ENCODE data around the gene SLC24A5. TPM values are rescaled to one million over a fixed set of nuclear protein-coding genes. Genes with fewer than 3 reads are reported as not detected.

SLC24A5 gene
- total and polyA plus RNA-seq, 2 of the 4 experiments (the other 2 are of a cell fraction) = not detected

DNA sequence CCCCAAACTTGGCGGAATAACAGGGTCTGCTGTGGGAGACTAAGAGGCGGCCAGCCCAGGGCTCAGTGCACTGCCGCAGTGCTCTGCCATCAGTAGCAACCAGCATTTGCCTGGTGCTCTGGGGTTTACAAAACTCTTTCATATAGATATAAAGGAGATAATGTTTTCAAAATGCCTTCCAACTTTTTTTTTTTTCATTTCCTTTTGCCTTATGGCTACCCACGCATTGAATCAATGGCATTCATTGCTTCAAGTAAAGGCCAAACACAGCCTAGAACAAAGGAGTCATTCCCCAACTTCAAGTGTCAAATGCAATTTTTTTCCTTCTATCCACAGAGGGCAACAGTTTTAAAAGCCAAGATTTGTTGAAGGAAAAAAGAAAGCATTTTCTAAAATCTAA lies 11.6 kb upstream of the SLC24A5 start:
- no peak overlapping the region for H3K4me3 ChIP-seq (ENCODE audit: insufficient read depth, low read depth, low read length)
- intact Hi-C loops (cut with micrococcal nuclease) (no loop called here), dilution Hi-C loops (cut with HindIII; ENCODE audit: low sequenced_read_pairs, unreplicated experiment) (no loop called here), in situ Hi-C loops (cut with MboI; ENCODE audit: low sequenced_read_pairs) (no loop called here)
- H2AK9ac ChIP-seq (replicated peaks; ENCODE audit: low read depth, low read length, poor library complexity) = no peak overlapping the region
- no peak overlapping the region for H3K14ac ChIP-seq (replicated peaks; ENCODE audit: low read depth, low read length)
- H2BK20ac ChIP-seq (ENCODE audit: low read depth, low read length) = no peak overlapping the region
- H2AK5ac ChIP-seq (ENCODE audit: low read depth, low read length) = no peak overlapping the region
- H3K79me1 ChIP-seq (ENCODE audit: low read depth in 1 of 2, low read length in 2 of 2) = no peaks in the 10 kb centered on the region
- no peak overlapping the region for H3K56ac ChIP-seq (ENCODE audit: extremely low read depth, insufficient read depth, low read length)
- ChIA-PET CTCF (no interaction called here), POLR2A (ENCODE audit: unreplicated experiment) (no interaction called here)
- no peak overlapping the region for H2BK15ac ChIP-seq (ENCODE audit: low read depth, low read length)
- DNase-seq (no peak), ATAC-seq (ENCODE audit: low read depth) (no peak)
- H3K4me2 ChIP-seq (ENCODE audit: low read depth, low read length) = no peak overlapping the region
- BruUV-seq (replicated peaks) = no TSS peak
- TF ChIP-seq POLR2A (IDR thresholded peaks at IDR 0.05; ENCODE audit: low read depth, low read length) (no peak), NFE2L2 (IDR thresholded peaks at IDR 0.05; ENCODE audit: low read depth, low read length) (no peak), CHD1 (IDR thresholded peaks at IDR 0.05; ENCODE audit: low read depth, low read length) (no peak), RCOR1 (IDR thresholded peaks at IDR 0.05; ENCODE audit: insufficient replicate concordance, low read length) (no peak), RAD21 (IDR thresholded peaks at IDR 0.05; ENCODE audit: low read length) (no peak), FOS (IDR thresholded peaks at IDR 0.05; ENCODE audit: low read depth, low read length) (no peak), MAFK (IDR thresholded peaks at IDR 0.05; ENCODE audit: low read depth, low read length) (no peak), RFX5 (IDR thresholded peaks at IDR 0.05; ENCODE audit: low read depth, low read length) (no peak), BHLHE40 (IDR thresholded peaks at IDR 0.05; ENCODE audit: low read depth, low read length) (no peak), CEBPB (IDR thresholded peaks at IDR 0.05; ENCODE audit: low read depth, low read length) (no peak), SMC3 (IDR thresholded peaks at IDR 0.05; ENCODE audit: low read depth, low read length) (no peak), MXI1 (IDR thresholded peaks at IDR 0.05; ENCODE audit: borderline replicate concordance, low read depth, low read length) (no peak), MAZ (IDR thresholded peaks at IDR 0.05; ENCODE audit: borderline replicate concordance, low read depth, low read length) (no peak)
- TF ChIP-seq, protein P1, sequence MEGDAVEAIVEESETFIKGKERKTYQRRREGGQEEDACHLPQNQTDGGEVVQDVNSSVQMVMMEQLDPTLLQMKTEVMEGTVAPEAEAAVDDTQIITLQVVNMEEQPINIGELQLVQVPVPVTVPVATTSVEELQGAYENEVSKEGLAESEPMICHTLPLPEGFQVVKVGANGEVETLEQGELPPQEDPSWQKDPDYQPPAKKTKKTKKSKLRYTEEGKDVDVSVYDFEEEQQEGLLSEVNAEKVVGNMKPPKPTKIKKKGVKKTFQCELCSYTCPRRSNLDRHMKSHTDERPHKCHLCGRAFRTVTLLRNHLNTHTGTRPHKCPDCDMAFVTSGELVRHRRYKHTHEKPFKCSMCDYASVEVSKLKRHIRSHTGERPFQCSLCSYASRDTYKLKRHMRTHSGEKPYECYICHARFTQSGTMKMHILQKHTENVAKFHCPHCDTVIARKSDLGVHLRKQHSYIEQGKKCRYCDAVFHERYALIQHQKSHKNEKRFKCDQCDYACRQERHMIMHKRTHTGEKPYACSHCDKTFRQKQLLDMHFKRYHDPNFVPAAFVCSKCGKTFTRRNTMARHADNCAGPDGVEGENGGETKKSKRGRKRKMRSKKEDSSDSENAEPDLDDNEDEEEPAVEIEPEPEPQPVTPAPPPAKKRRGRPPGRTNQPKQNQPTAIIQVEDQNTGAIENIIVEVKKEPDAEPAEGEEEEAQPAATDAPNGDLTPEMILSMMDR (conservative IDR thresholded peaks at IDR 0.05; ENCODE audit: low read depth, low read length) = no peak
- TF ChIP-seq, protein P2, sequence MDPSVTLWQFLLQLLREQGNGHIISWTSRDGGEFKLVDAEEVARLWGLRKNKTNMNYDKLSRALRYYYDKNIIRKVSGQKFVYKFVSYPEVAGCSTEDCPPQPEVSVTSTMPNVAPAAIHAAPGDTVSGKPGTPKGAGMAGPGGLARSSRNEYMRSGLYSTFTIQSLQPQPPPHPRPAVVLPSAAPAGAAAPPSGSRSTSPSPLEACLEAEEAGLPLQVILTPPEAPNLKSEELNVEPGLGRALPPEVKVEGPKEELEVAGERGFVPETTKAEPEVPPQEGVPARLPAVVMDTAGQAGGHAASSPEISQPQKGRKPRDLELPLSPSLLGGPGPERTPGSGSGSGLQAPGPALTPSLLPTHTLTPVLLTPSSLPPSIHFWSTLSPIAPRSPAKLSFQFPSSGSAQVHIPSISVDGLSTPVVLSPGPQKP (IDR thresholded peaks at IDR 0.05; ENCODE audit: borderline replicate concordance, low read depth, low read length) = no peak
- TF ChIP-seq, protein P3, sequence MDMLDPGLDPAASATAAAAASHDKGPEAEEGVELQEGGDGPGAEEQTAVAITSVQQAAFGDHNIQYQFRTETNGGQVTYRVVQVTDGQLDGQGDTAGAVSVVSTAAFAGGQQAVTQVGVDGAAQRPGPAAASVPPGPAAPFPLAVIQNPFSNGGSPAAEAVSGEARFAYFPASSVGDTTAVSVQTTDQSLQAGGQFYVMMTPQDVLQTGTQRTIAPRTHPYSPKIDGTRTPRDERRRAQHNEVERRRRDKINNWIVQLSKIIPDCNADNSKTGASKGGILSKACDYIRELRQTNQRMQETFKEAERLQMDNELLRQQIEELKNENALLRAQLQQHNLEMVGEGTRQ (IDR thresholded peaks at IDR 0.05; ENCODE audit: low read depth, low read length) = no peak
- no peak overlapping the region for H2BK120ac ChIP-seq (ENCODE audit: low read depth, low read length)
- H4K91ac ChIP-seq (ENCODE audit: insufficient read depth, low read depth, low read length) = no peak overlapping the region
- no peak overlapping the region for H3K4ac ChIP-seq (ENCODE audit: low read depth, low read length)
- H4K5ac ChIP-seq (ENCODE audit: low read depth, low read length) = no peak overlapping the region
- no peak overlapping the region for H3K23ac ChIP-seq (ENCODE audit: low read depth, low read length)
- H3K36me3 ChIP-seq (ENCODE audit: control insufficient read depth, insufficient read depth, low read length) = no peaks in the 10 kb centered on the region
- 75% methylated on average over 1 of the region's 4 CpGs; no CpG with 5 or more reads in 1 of the 2 experiments for WGBS, 2 experiments (ENCODE audit: extremely low coverage in 2 of 2, insufficient read length in 1 of 2)
- no peaks in the 10 kb centered on the region for H4K20me1 ChIP-seq (ENCODE audit: insufficient read depth, low read length)
- no peak overlapping the region for H2AFZ ChIP-seq (replicated peaks; ENCODE audit: low read length, poor library complexity)
- no peak overlapping the region for H3K9ac ChIP-seq (ENCODE audit: low read depth, low read length)
- H2BK5ac ChIP-seq (ENCODE audit: low read depth, low read length, poor library complexity, severe bottlenecking) = no peak overlapping the region
- H3K27me3 ChIP-seq (ENCODE audit: control insufficient read depth, insufficient read depth, low read length) = peaks cover 32% of the 10 kb centered on the region
- H4K8ac ChIP-seq (ENCODE audit: low read depth in 2 of 2, low read length in 2 of 2) = no peak overlapping the region
- H3K27ac ChIP-seq (ENCODE audit: insufficient read depth, low read length) = no peak overlapping the region
- no peak overlapping the region for H3K18ac ChIP-seq (ENCODE audit: low read depth, low read length)
- H3K9me1 ChIP-seq (ENCODE audit: insufficient read depth, low read length) = no peaks in the 10 kb centered on the region
- H3K9me3 ChIP-seq (ENCODE audit: control insufficient read depth, insufficient read depth, low read length) = no peaks in the 10 kb centered on the region
- H3K4me1 ChIP-seq (ENCODE audit: control insufficient read depth, insufficient read depth, low read length) = no peaks in the 10 kb centered on the region
